ENCODE data around the gene ALAS2.
"Not testable (repeated sequence)": the region's sequence is repeated elsewhere in the genome, so short reads cannot be mapped to it uniquely, and the experiment has no call there.

The ALAS2 gene

GRCh38 chrX:55005256-55005655 lies 25.5 kb downstream of the ALAS2 start:
- FAIRE-seq, result no peak

GRCh38 chrX:55004231-55004630 lies 26.5 kb downstream of the ALAS2 start:
- FAIRE-seq, result no peak

- FAIRE-seq, result peak; percentile 82
These were observed 30.8 kb downstream of the ALAS2 start, which contains the start of gene APEX2 for GRCh38 chrX:54999717-55000598. APEX2 (plus strand) TSS chrX:55000363; CDS start chrX:55000423, 60 bp downstream.

- no peak for FAIRE-seq
These were observed 35.2 kb downstream of the ALAS2 start for GRCh38 chrX:54995621-54996020.

- FAIRE-seq, result no peak
These were observed 36.0 kb downstream of the ALAS2 start for GRCh38 chrX:54994668-54995351.

- FAIRE-seq, result no peak
These were observed 36.7 kb downstream of the ALAS2 start, which contains the start of gene PFKFB1 for GRCh38 chrX:54994099-54994498. PFKFB1 (minus strand) TSS chrX:54994188; CDS start chrX:54994007, 181 bp downstream.

- no peak for FAIRE-seq
These were observed 37.7 kb downstream of the ALAS2 start for GRCh38 chrX:54992911-54993622.

GRCh38 chrX:54991706-54992105 lies 39.1 kb downstream of the ALAS2 start:
- no peak for FAIRE-seq

GRCh38 chrX:54983306-54983705 lies 47.5 kb downstream of the ALAS2 start:
- not testable (repeated sequence) for FAIRE-seq

GRCh38 chrX:54980334-54980733 lies 50.4 kb downstream of the ALAS2 start:
- FAIRE-seq, result no peak

GRCh38 chrX:54979432-54979831 lies 51.3 kb downstream of the ALAS2 start:
- no peak for FAIRE-seq

- FAIRE-seq, result no peak
These were observed 52.3 kb downstream of the ALAS2 start for GRCh38 chrX:54978448-54978847.

- FAIRE-seq, result no peak
These were observed 53.4 kb downstream of the ALAS2 start for GRCh38 chrX:54977387-54977786.

GRCh38 chrX:54964766-54965497 lies 65.8 kb downstream of the ALAS2 start:
- FAIRE-seq, result no peak

GRCh38 chrX:54961750-54962149 lies 69.0 kb downstream of the ALAS2 start:
- no peak for FAIRE-seq

Data from A204.1 (cell line).